Measurements from ENCODE around the gene LRRC47.

LRRC47 gene

DNA sequence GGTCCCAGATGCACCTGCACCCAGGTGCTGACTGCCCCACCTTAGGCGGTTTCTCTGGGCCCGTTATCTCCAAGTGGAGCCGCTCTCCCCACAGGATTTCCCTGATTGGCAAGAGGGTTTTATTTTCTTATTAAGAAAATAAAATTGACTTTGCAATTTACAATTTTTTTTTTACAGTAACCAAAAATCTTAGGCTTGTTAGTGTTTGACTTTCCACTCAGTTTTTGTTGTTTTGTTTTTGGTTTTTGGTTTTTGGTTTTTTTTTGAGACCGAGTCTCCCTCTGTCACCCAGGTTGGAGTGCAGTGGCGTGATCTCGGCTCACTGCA lies 48.8 kb downstream of the LRRC47 start:
- no peak for DNase-seq (ENCODE audit: low read depth)
- peak overlapping the region; percentile 67 for H3K4me3 ChIP-seq (ENCODE audit: low read depth, low read length)
- TF ChIP-seq, protein P1, sequence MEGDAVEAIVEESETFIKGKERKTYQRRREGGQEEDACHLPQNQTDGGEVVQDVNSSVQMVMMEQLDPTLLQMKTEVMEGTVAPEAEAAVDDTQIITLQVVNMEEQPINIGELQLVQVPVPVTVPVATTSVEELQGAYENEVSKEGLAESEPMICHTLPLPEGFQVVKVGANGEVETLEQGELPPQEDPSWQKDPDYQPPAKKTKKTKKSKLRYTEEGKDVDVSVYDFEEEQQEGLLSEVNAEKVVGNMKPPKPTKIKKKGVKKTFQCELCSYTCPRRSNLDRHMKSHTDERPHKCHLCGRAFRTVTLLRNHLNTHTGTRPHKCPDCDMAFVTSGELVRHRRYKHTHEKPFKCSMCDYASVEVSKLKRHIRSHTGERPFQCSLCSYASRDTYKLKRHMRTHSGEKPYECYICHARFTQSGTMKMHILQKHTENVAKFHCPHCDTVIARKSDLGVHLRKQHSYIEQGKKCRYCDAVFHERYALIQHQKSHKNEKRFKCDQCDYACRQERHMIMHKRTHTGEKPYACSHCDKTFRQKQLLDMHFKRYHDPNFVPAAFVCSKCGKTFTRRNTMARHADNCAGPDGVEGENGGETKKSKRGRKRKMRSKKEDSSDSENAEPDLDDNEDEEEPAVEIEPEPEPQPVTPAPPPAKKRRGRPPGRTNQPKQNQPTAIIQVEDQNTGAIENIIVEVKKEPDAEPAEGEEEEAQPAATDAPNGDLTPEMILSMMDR (IDR thresholded peaks at IDR 0.05; ENCODE audit: insufficient read depth, low read depth, low read length, missing control alignments), result no peak

- DNase-seq (ENCODE audit: low read depth), result peak; percentile 84
- peak overlapping the region; percentile 67 for H3K4me3 ChIP-seq (ENCODE audit: low read depth, low read length)
- TF ChIP-seq, protein P1 (IDR thresholded peaks at IDR 0.05; ENCODE audit: insufficient read depth, low read depth, low read length, missing control alignments), result no peak
Measured at GRCh38 chr1:3746830-3747521, 49.3 kb downstream of the LRRC47 start.

- peak overlapping the region; percentile 67 for H3K4me3 ChIP-seq (ENCODE audit: low read depth, low read length)
- no peak for DNase-seq (ENCODE audit: low read depth)
- TF ChIP-seq, protein P1 (IDR thresholded peaks at IDR 0.05; ENCODE audit: insufficient read depth, low read depth, low read length, missing control alignments), result no peak
Measured at GRCh38 chr1:3746389-3746829, 49.9 kb downstream of the LRRC47 start.

- no peak overlapping the region for H3K4me3 ChIP-seq (ENCODE audit: low read depth, low read length)
- DNase-seq (ENCODE audit: low read depth), result no peak
- TF ChIP-seq, protein P1 (IDR thresholded peaks at IDR 0.05; ENCODE audit: insufficient read depth, low read depth, low read length, missing control alignments), result no peak
Measured at GRCh38 chr1:3745590-3746381, 50.5 kb downstream of the LRRC47 start.

GRCh38 chr1:3745071-3745470 lies 51.2 kb downstream of the LRRC47 start:
- TF ChIP-seq, protein P1 (IDR thresholded peaks at IDR 0.05; ENCODE audit: insufficient read depth, low read depth, low read length, missing control alignments), result no peak
- DNase-seq (ENCODE audit: low read depth), result no peak
- no peak overlapping the region for H3K4me3 ChIP-seq (ENCODE audit: low read depth, low read length)

- DNase-seq (ENCODE audit: low read depth), result no peak
- no peak overlapping the region for H3K4me3 ChIP-seq (ENCODE audit: low read depth, low read length)
Measured at GRCh38 chr1:3744646-3745045, 51.7 kb downstream of the LRRC47 start.

More at GRCh38 chr1:3744646-3745045, 51.7 kb downstream of the LRRC47 start:
- TF ChIP-seq, protein P1 (IDR thresholded peaks at IDR 0.05; ENCODE audit: insufficient read depth, low read depth, low read length, missing control alignments), result no peak
